H9 (cell line): ENCODE results near the gene ZNF44. TPM values are rescaled to one million over a fixed set of nuclear protein-coding genes. Genes with fewer than 3 reads are reported as not detected.

ENCODE experiments used
- DNase-seq: peaks from one replicate; pipeline ENCODE4 v3.0.0-alpha.2; 2017
- H2AFZ ChIP-seq: one replicate; pipeline ENCODE4 v1.6.1; 2013; ENCODE audit warnings: mild to moderate bottlenecking, low read length, control low read depth, moderate library complexity
- H2AK5ac ChIP-seq: 2 replicates; pipeline ENCODE4 v1.6.1; 2013; ENCODE audit warnings: low read length, control low read depth, mixed read lengths; ENCODE audit not compliant: insufficient read length
- H2BK120ac ChIP-seq: one replicate; pipeline ENCODE4 v1.6.1; 2013; ENCODE audit warnings: low read depth, mild to moderate bottlenecking, low read length, control low read depth, inconsistent platforms; ENCODE audit not compliant: poor library complexity, severe bottlenecking
- H2BK12ac ChIP-seq: 2 replicates; pipeline ENCODE4 v1.6.1; 2013; ENCODE audit warnings: low read length, control low read depth, mixed read lengths, low read depth; ENCODE audit not compliant: insufficient read length
- H2BK15ac ChIP-seq: 2 replicates; pipeline ENCODE4 v1.6.1; 2013; ENCODE audit warnings: low read depth, low read length, control low read depth
- H2BK20ac ChIP-seq: one replicate; pipeline ENCODE4 v1.6.1; 2013; ENCODE audit warnings: low read depth, mild to moderate bottlenecking, low read length, control low read depth, inconsistent platforms; ENCODE audit not compliant: poor library complexity, severe bottlenecking
- H2BK5ac ChIP-seq: 2 replicates; pipeline ENCODE4 v1.6.1; 2013; ENCODE audit warnings: low read length, control low read depth, mixed read lengths; ENCODE audit not compliant: insufficient read length
- H3K14ac ChIP-seq: 2 replicates; pipeline ENCODE4 v1.6.1; 2013; ENCODE audit warnings: low read length, control low read depth; ENCODE audit not compliant: insufficient read depth
- H3K18ac ChIP-seq: 2 replicates; pipeline ENCODE4 v1.6.1; 2013; ENCODE audit warnings: low read depth, mild to moderate bottlenecking, mixed read lengths, low read length, control low read depth; ENCODE audit not compliant: insufficient read length
- H3K23ac ChIP-seq: 2 replicates; pipeline ENCODE4 v1.6.1; 2013; ENCODE audit warnings: low read length, control low read depth, mixed read lengths, low read depth; ENCODE audit not compliant: insufficient read length
- H3K23me2 ChIP-seq: 2 replicates; pipeline ENCODE4 v1.6.1; 2013; ENCODE audit warnings: low read depth, mild to moderate bottlenecking, mixed read lengths, low read length, control low read depth; ENCODE audit not compliant: insufficient read length, poor library complexity, severe bottlenecking
- H3K27ac ChIP-seq: 2 replicates; pipeline ENCODE4 v1.5.1; 2013; ENCODE audit warnings: low read length, control low read depth, mixed read lengths, low read depth; ENCODE audit not compliant: insufficient read length
- H3K27me3 ChIP-seq: 2 replicates; pipeline ENCODE4 v1.6.1; 2013; ENCODE audit warnings: low read length, control low read depth, inconsistent platforms; ENCODE audit not compliant: insufficient read depth
- H3K4ac ChIP-seq: 2 replicates; pipeline ENCODE4 v1.6.1; 2013; ENCODE audit warnings: low read depth, mild to moderate bottlenecking, control low read depth, inconsistent platforms, low read length, moderate library complexity
- H3K4me1 ChIP-seq: 2 replicates; pipeline ENCODE4 v1.6.1; 2013; ENCODE audit warnings: low read length, control low read depth, inconsistent platforms; ENCODE audit not compliant: insufficient read depth
- H3K4me2 ChIP-seq: 2 replicates; pipeline ENCODE4 v1.6.1; 2013; ENCODE audit warnings: low read length, control low read depth, mixed read lengths; ENCODE audit not compliant: insufficient read length, insufficient read depth
- H3K56ac ChIP-seq: 2 replicates; pipeline ENCODE4 v1.6.1; 2013; ENCODE audit warnings: low read depth, mild to moderate bottlenecking, mixed read lengths, low read length, control low read depth; ENCODE audit not compliant: insufficient read length
- H3K79me1 ChIP-seq: 2 replicates; pipeline ENCODE4 v1.6.1; 2013; ENCODE audit warnings: low read depth, mild to moderate bottlenecking, moderate library complexity, low read length, control low read depth, inconsistent platforms; ENCODE audit not compliant: insufficient read depth, poor library complexity, severe bottlenecking
- H3K79me2 ChIP-seq: 2 replicates; pipeline ENCODE4 v1.6.1; 2013; ENCODE audit warnings: low read length, control low read depth, inconsistent platforms; ENCODE audit not compliant: insufficient read depth
- H3K9ac ChIP-seq: 2 replicates; pipeline ENCODE4 v1.6.1; 2013; ENCODE audit warnings: low read length, control low read depth, mixed read lengths; ENCODE audit not compliant: insufficient read length; ENCODE audit errors: extremely low read depth
- H3K9me3 ChIP-seq: one replicate; pipeline ENCODE4 v1.6.1; 2013; ENCODE audit warnings: low read depth, low read length, inconsistent platforms; ENCODE audit not compliant: control insufficient read depth
- H3T11ph ChIP-seq: one replicate; pipeline ENCODE4 v1.6.1; 2013; ENCODE audit warnings: mild to moderate bottlenecking, low read length, control low read depth, inconsistent platforms
- H4K20me1 ChIP-seq: one replicate; pipeline ENCODE4 v1.6.1; 2013; ENCODE audit not compliant: control insufficient read depth, insufficient read length, insufficient read depth
- H4K5ac ChIP-seq: 2 replicates; pipeline ENCODE4 v1.6.1; 2013; ENCODE audit warnings: low read depth, mild to moderate bottlenecking, mixed read lengths, low read length, control low read depth; ENCODE audit not compliant: insufficient read length
- H4K8ac ChIP-seq: replicated peaks from 2 replicates; pipeline ENCODE4 v1.6.1; 2013; ENCODE audit warnings: low read length, control low read depth, mixed read lengths, low read depth; ENCODE audit not compliant: insufficient read length
- H4K91ac ChIP-seq: 2 replicates; pipeline ENCODE4 v1.6.1; 2013; ENCODE audit warnings: low read depth, mild to moderate bottlenecking, moderate library complexity, mixed read lengths, low read length, control low read depth; ENCODE audit not compliant: insufficient read length
- H3K27ac Mint-ChIP-seq, 3 experiments: 2 replicates in 2 of 3; 3 replicates in 1 of 3; pipeline ENCODE4 v1.8.0; 2020 to 2021; ENCODE audit warnings: mixed read lengths in 3 of 3, mild to moderate bottlenecking in 1 of 3, moderate library complexity in 1 of 3
- H3K27me3 Mint-ChIP-seq: 2 replicates; pipeline ENCODE4 v1.8.0; 2021; ENCODE audit warnings: low read depth, mild to moderate bottlenecking, moderate library complexity, mixed read lengths
- H3K36me3 Mint-ChIP-seq, 3 experiments: 2 replicates in 2 of 3; 3 replicates in 1 of 3; pipeline ENCODE4 v1.8.0; 2020 to 2021; ENCODE audit warnings: low read depth in 3 of 3, mixed read lengths in 3 of 3; ENCODE audit not compliant: insufficient read depth in 1 of 3
- H3K4me1 Mint-ChIP-seq, 2 experiments: 2 replicates each; pipeline ENCODE4 v1.8.0; 2020; ENCODE audit warnings: mixed read lengths in 2 of 2
- H3K4me3 Mint-ChIP-seq, 2 experiments: 2 replicates in 1 of 2; 3 replicates in 1 of 2; pipeline ENCODE4 v1.8.0; 2020 to 2021; ENCODE audit warnings: mild to moderate bottlenecking in 2 of 2, mixed read lengths in 2 of 2, moderate library complexity in 1 of 2
- H3K9me3 Mint-ChIP-seq, 2 experiments: 2 replicates in 1 of 2; 3 replicates in 1 of 2; pipeline ENCODE4 v1.8.0; 2020; ENCODE audit warnings: mild to moderate bottlenecking in 2 of 2, mixed read lengths in 2 of 2, moderate library complexity in 1 of 2
- CTCF ChIP-seq: fragments of 200-600 bp; sonication (generic); conservative IDR thresholded peaks from 3 replicates; pipeline ENCODE4 v1.8.0; 2021; ENCODE audit warnings: antibody characterized with exemption, mild to moderate bottlenecking
- WGBS: extraction: QIAGEN DNeasy Blood & Tissue Kit; methylation state at CpG from one replicate; pipeline ENCODE4 v1.1.7; 2013; ENCODE audit warnings: missing lambda C conversion rate, low lambda C conversion rate, mixed read lengths; ENCODE audit not compliant: insufficient read length; ENCODE audit errors: extremely low coverage; 5-methylcytosine and 5-hydroxymethylcytosine counted together
- total RNA-seq: library from RNA; stranded (reverse); gene quantifications from 2 replicates; pipeline ENCODE4 v1.2.1, GENCODE V29; 2021

ZNF44 gene
- total RNA-seq, 1 experiment from 2014 or later = 6.9 TPM

GRCh38 chr19:12260861-12261260, 33.8 kb downstream of the ZNF44 start:
- H4K8ac ChIP-seq = no peak overlapping the region
- no peaks in the 10 kb centered on the region for H3K27me3 ChIP-seq
- H2AK5ac ChIP-seq = no peak overlapping the region
- H3K23ac ChIP-seq = no peak overlapping the region
- H2BK15ac ChIP-seq = no peak overlapping the region
- peaks cover 14% of the 10 kb centered on the region for H3K9me3 ChIP-seq
- no peak overlapping the region for H3K4ac ChIP-seq
- no peak overlapping the region; a peak in 1 of 5 replicates for H3K4me3 Mint-ChIP-seq
- peaks cover 4% of the 10 kb centered on the region for H3K27me3 Mint-ChIP-seq
- no peaks in the 10 kb centered on the region for H3K79me2 ChIP-seq
- H2BK20ac ChIP-seq = no peak overlapping the region
- peaks cover 5 to 13% (median 9%) of the 10 kb centered on the region in 3 experiments; a peak in 5 of 7 replicates for H3K36me3 Mint-ChIP-seq
- H2AFZ ChIP-seq = no peak overlapping the region
- no CpG with 5 or more reads among the region's 3 CpGs for WGBS
- TF ChIP-seq CTCF = no peak
- H4K5ac ChIP-seq = no peak overlapping the region
- H3K9me3 Mint-ChIP-seq = peaks cover 60 to 70% of the 10 kb centered on the region in 2 experiments
- no peak overlapping the region for H3K27ac ChIP-seq
- H3K14ac ChIP-seq = no peak overlapping the region
- H2BK120ac ChIP-seq = no peak overlapping the region
- H3K9ac ChIP-seq = no peak overlapping the region
- no peaks in the 10 kb centered on the region for H3K4me1 ChIP-seq
- H3K23me2 ChIP-seq = no peaks in the 10 kb centered on the region
- H3K18ac ChIP-seq = no peak overlapping the region
- no peak overlapping the region for H4K91ac ChIP-seq
- no peak overlapping the region for H3T11ph ChIP-seq
- no peak overlapping the region for H2BK12ac ChIP-seq
- H3K27ac Mint-ChIP-seq = no peak overlapping the region
- H4K20me1 ChIP-seq = no peaks in the 10 kb centered on the region
- no peak overlapping the region for H3K4me2 ChIP-seq
- no peak overlapping the region for H2BK5ac ChIP-seq
- H3K4me1 Mint-ChIP-seq = 0 out of 4 replicates have a peak, but pooled peaks cover 0 to 1% of the 10 kb centered on the region in 2 experiments
- H3K79me1 ChIP-seq = no peaks in the 10 kb centered on the region
- H3K56ac ChIP-seq = no peak overlapping the region
- no peak for DNase-seq
